Esophagus muscularis mucosa (tissue), 4 donors: Measurements from ENCODE around the gene ACTA1. TPM values are rescaled to one million over a fixed set of nuclear protein-coding genes. Genes with fewer than 3 reads are reported as not detected.
A peak's percentile ranks its signal among the peaks of the same experiment; 100 is the strongest.
"Not testable (repeated sequence)": the region's sequence is repeated elsewhere in the genome, so short reads cannot be mapped to it uniquely, and the experiment has no call there.

ENCODE experiments used
- DNase-seq: peaks from one replicate; pipeline ENCODE4 v3.0.0-alpha.2; 2017; ENCODE audit errors: extremely low spot score
- H3K27ac ChIP-seq, 4 donors: fragments of 200-600 bp; sonication (generic); replicated peaks in 1 of 4; 1 replicate in 3 of 4; 2 replicates in 1 of 4; pipeline ENCODE4 v1.5.1; 2016 to 2019; ENCODE audit warnings: mild to moderate bottlenecking in 1 of 4
- H3K27me3 ChIP-seq, 4 donors: fragments of 200-600 bp; sonication (generic); one replicate each; pipeline versions ENCODE4 v1.5.1 to v1.6.0; 2016 to 2019
- H3K36me3 ChIP-seq, 4 donors: fragments of 200-600 bp; sonication (generic); one replicate each; pipeline ENCODE4 v1.5.1; 2016 to 2019
- H3K4me1 ChIP-seq, 4 donors: fragments of 200-600 bp; sonication (generic); one replicate each; pipeline ENCODE4 v1.5.1; 2016 to 2019
- H3K4me3 ChIP-seq, 4 donors: fragments of 200-600 bp; sonication (generic); 1 replicate in 2 of 4; 2 replicates in 2 of 4; pipeline ENCODE4 v1.5.1; 2016 to 2019; ENCODE audit warnings: mild to moderate bottlenecking in 4 of 4, moderate library complexity in 1 of 4
- H3K9me3 ChIP-seq, 4 donors: fragments of 200-600 bp; sonication (generic); 1 replicate in 3 of 4; 2 replicates in 1 of 4; pipeline ENCODE4 v1.5.1; 2016 to 2019
- EP300 ChIP-seq: sonication (generic); formaldehyde crosslinking; IDR thresholded peaks from one replicate; pipeline ENCODE4 v1.6.1; 2017; ENCODE audit warnings: antibody characterized with exemption
- POLR2A ChIP-seq: fragments of 450-650 bp; IDR thresholded peaks from one replicate; pipeline ENCODE4 v1.6.1; 2017; ENCODE audit warnings: antibody characterized with exemption, moderate library complexity, mild to moderate bottlenecking, low read depth
- POLR2AphosphoS5 ChIP-seq, 2 donors: sonication (generic); formaldehyde crosslinking; IDR thresholded peaks; one replicate each; pipeline ENCODE4 v1.6.1; 2017; ENCODE audit warnings: antibody characterized with exemption in 2 of 2
- WGBS: methylation state at CpG from one replicate; pipeline ENCODE4 v1.1.5; 2018; 5-methylcytosine and 5-hydroxymethylcytosine counted together
- intact Hi-C: fragments of 100-400 bp; cut with DNase I; formaldehyde crosslinking; loops from one replicate; pipeline ENCODE4 v1.15.1; 2023
- total RNA-seq, 4 donors: library from RNA; depleted of rRNA; stranded (reverse); fragments of >200 nt; gene quantifications; one replicate each; pipeline versions ENCODE4 v1.1.0 to v1.2.1, GENCODE V29; 2016
- TF ChIP-seq, protein P1 (sequence below), 3 experiments: fragments of 200-600 bp in 2 of 3; fragments of 450-650 bp in 1 of 3; sonication (generic) in 2 of 3; IDR thresholded peaks; one replicate each; pipeline ENCODE4 v1.5.1; 2017 to 2019; ENCODE audit warnings: antibody characterized with exemption in 3 of 3, mild to moderate bottlenecking in 2 of 3, moderate library complexity in 1 of 3

ACTA1 gene
- total RNA-seq, 4 donors from 2014 or later = 0.29 to 0.58 (median 0.42) TPM; not detected in 1

GRCh38 chr1:229407206-229408026 is 26.5 kb downstream of the ACTA1 start:
- H3K27me3 ChIP-seq = peaks cover 0 to 79% (median 24%) of the 10 kb centered on the region in 4 donors
- DNase-seq = no peak
- 34% methylated on average over 10 of the region's 68 CpGs for WGBS
- TF ChIP-seq, protein P1, sequence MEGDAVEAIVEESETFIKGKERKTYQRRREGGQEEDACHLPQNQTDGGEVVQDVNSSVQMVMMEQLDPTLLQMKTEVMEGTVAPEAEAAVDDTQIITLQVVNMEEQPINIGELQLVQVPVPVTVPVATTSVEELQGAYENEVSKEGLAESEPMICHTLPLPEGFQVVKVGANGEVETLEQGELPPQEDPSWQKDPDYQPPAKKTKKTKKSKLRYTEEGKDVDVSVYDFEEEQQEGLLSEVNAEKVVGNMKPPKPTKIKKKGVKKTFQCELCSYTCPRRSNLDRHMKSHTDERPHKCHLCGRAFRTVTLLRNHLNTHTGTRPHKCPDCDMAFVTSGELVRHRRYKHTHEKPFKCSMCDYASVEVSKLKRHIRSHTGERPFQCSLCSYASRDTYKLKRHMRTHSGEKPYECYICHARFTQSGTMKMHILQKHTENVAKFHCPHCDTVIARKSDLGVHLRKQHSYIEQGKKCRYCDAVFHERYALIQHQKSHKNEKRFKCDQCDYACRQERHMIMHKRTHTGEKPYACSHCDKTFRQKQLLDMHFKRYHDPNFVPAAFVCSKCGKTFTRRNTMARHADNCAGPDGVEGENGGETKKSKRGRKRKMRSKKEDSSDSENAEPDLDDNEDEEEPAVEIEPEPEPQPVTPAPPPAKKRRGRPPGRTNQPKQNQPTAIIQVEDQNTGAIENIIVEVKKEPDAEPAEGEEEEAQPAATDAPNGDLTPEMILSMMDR (IDR thresholded peaks at IDR 0.05) = no peak
- TF ChIP-seq POLR2AphosphoS5 (IDR thresholded peaks at IDR 0.05) (no peak), EP300 (no peak), POLR2A (no peak)
- H3K27ac ChIP-seq = no peak overlapping the region
- peaks cover 37 to 44% (median 42%) of the 10 kb centered on the region in 4 donors for H3K4me1 ChIP-seq
- H3K36me3 ChIP-seq = no peaks in the 10 kb centered on the region
- H3K9me3 ChIP-seq = no peaks in the 10 kb centered on the region
- intact Hi-C loops = no loop called here
- H3K4me3 ChIP-seq = peak overlapping the region; percentile 42 to 54 (median 42)

DNA sequence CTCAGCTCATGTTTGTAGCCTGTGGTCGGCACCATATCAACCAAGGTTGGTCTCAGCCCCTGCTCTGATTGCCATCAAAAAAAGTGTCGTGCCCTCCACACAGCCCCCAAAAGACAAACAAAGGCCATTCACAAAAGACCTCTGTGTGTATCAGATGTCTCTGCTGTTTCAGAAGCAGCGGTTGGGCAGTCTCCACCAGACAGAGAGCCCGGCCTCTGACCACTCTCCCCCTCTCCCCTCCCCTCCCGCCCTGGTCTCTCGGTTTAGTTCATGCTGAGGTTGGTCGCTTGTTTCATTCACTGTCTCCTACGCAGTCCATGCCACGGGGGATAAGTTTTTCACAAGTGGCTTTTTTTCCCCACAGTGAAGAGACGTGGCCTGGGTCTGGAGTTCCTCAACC is 27.1 kb downstream of the ACTA1 start:
- Histone ChIP-seq H3K9me3 (no peaks in the 10 kb centered on the region), H3K27ac (no peak overlapping the region), H3K27me3 (peaks cover 0 to 82% (median 24%) of the 10 kb centered on the region in 4 donors), H3K36me3 (no peaks in the 10 kb centered on the region), H3K4me1 (peaks cover 37 to 44% (median 41%) of the 10 kb centered on the region in 4 donors), H3K4me3 (peak overlapping the region; percentile 42 to 54 (median 42))
- DNase-seq = no peak
- intact Hi-C loops = no loop called here
- TF ChIP-seq EP300 (no peak), POLR2AphosphoS5 (IDR thresholded peaks at IDR 0.05) (no peak), POLR2A (no peak)
- TF ChIP-seq, protein P1 (IDR thresholded peaks at IDR 0.05) = no peak
- 25% methylated on average over 10 of the region's 10 CpGs for WGBS

GRCh38 chr1:229403573-229403972 is 30.3 kb downstream of the ACTA1 start:
- intact Hi-C loops = no loop called here
- TF ChIP-seq, protein P1 (IDR thresholded peaks at IDR 0.05) = no peak
- TF ChIP-seq POLR2AphosphoS5 (IDR thresholded peaks at IDR 0.05) (no peak), POLR2A (no peak), EP300 (no peak)
- 96% methylated on average over 8 of the region's 8 CpGs for WGBS
- no peak overlapping the region for H3K27ac ChIP-seq
- no peaks in the 10 kb centered on the region for H3K9me3 ChIP-seq
- no peak overlapping the region for H3K4me3 ChIP-seq
- H3K36me3 ChIP-seq = no peaks in the 10 kb centered on the region
- no peak for DNase-seq
- H3K27me3 ChIP-seq = peaks cover 0 to 74% (median 19%) of the 10 kb centered on the region in 4 donors
- H3K4me1 ChIP-seq = peaks cover 14 to 19% (median 16%) of the 10 kb centered on the region in 4 donors

GRCh38 chr1:229402993-229403392 is 30.9 kb downstream of the ACTA1 start:
- peaks cover 11 to 15% (median 14%) of the 10 kb centered on the region in 4 donors for H3K4me1 ChIP-seq

GRCh38 chr1:229402329-229402728 is 31.6 kb downstream of the ACTA1 start:
- 81% methylated on average over 4 of the region's 4 CpGs for WGBS
- H3K4me3 ChIP-seq, H3K36me3 ChIP-seq, H3K27ac ChIP-seq, H3K4me1 ChIP-seq, intact Hi-C loops, DNase-seq, H3K9me3 ChIP-seq: not testable (repeated sequence)
- H3K27me3 ChIP-seq = peaks cover 0 to 64% (median 13%) of the 10 kb centered on the region in 4 donors

More at GRCh38 chr1:229402993-229403392, 30.9 kb downstream of the ACTA1 start:
- WGBS = 67% methylated on average over 6 of the region's 6 CpGs
- H3K9me3 ChIP-seq = no peaks in the 10 kb centered on the region
- no peaks in the 10 kb centered on the region for H3K36me3 ChIP-seq
- no peak overlapping the region for H3K4me3 ChIP-seq
- H3K27me3 ChIP-seq = peaks cover 0 to 68% (median 17%) of the 10 kb centered on the region in 4 donors
- intact Hi-C loops = no loop called here
- no peak overlapping the region for H3K27ac ChIP-seq
- DNase-seq = no peak
- TF ChIP-seq POLR2A (no peak), EP300 (no peak), POLR2AphosphoS5 (IDR thresholded peaks at IDR 0.05) (no peak)
- TF ChIP-seq, protein P1 (IDR thresholded peaks at IDR 0.05) = no peak
